Fibroblast of the aortic adventitia (primary cell): ENCODE measurements around the gene PLD1. TPM values are rescaled to one million over a fixed set of nuclear protein-coding genes. Genes with fewer than 3 reads are reported as not detected.

Experiments used
- DNase-seq: peaks from one replicate; pipeline ENCODE4 v3.0.0-alpha.2; 2010; ENCODE audit warnings: low read depth
- H3K4me3 ChIP-seq: 2 replicates; pipeline ENCODE4 v1.5.1; 2011; ENCODE audit warnings: low read depth, mild to moderate bottlenecking, control low read depth, low read length, moderate library complexity
- total RNA-seq: library from RNA; depleted of rRNA; stranded (reverse); fragments of >200 nt; gene quantifications from 2 replicates; pipeline ENCODE4 v1.2.3, GENCODE V29; 2012; ENCODE audit warnings: low replicate concordance
- TF ChIP-seq, protein P1 (sequence below): IDR thresholded peaks from 2 replicates; pipeline ENCODE4 v1.5.1; 2011; ENCODE audit warnings: mild to moderate bottlenecking, low read length, control low read depth, inconsistent platforms; ENCODE audit not compliant: insufficient read depth

Gene PLD1
- total RNA-seq, 1 donor: 23.1 TPM

DNA sequence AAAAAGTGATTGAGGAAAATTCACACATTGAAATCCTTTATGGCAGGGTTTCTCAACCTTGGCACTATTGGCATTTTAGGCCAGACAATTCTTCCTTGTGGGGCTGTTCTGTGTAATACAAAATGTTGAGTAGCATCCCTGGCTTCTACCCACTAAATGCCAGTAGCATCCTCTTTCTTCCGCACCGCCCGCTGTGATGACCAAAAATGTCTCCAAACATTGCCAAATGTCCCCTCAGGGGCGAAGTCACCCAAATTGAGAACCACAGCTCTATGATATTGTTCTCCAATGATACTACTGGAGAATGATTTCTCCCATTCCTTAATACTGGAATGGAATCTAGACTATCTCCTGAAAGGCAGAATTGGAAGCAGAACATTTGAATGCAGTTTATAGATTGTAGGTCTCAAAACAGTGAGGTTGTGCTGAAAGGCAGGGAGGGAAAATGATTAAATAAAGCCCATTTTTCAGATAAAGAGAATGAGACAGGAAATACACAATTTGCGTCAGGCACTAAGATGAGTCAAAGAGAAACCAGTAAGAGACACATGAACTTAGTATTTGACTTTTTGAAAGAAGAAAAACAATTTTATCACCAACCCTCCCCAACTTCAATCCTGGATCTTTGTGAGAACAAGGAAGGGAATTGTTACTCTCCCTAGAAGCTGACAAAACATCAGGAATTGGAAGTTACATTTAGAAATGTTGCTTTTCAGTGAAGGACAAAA lies 248.5 kb downstream of the PLD1 start:
- TF ChIP-seq, protein P1, sequence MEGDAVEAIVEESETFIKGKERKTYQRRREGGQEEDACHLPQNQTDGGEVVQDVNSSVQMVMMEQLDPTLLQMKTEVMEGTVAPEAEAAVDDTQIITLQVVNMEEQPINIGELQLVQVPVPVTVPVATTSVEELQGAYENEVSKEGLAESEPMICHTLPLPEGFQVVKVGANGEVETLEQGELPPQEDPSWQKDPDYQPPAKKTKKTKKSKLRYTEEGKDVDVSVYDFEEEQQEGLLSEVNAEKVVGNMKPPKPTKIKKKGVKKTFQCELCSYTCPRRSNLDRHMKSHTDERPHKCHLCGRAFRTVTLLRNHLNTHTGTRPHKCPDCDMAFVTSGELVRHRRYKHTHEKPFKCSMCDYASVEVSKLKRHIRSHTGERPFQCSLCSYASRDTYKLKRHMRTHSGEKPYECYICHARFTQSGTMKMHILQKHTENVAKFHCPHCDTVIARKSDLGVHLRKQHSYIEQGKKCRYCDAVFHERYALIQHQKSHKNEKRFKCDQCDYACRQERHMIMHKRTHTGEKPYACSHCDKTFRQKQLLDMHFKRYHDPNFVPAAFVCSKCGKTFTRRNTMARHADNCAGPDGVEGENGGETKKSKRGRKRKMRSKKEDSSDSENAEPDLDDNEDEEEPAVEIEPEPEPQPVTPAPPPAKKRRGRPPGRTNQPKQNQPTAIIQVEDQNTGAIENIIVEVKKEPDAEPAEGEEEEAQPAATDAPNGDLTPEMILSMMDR: no peak
- H3K4me3 ChIP-seq: no peak overlapping the region
- no peak for DNase-seq

DNA sequence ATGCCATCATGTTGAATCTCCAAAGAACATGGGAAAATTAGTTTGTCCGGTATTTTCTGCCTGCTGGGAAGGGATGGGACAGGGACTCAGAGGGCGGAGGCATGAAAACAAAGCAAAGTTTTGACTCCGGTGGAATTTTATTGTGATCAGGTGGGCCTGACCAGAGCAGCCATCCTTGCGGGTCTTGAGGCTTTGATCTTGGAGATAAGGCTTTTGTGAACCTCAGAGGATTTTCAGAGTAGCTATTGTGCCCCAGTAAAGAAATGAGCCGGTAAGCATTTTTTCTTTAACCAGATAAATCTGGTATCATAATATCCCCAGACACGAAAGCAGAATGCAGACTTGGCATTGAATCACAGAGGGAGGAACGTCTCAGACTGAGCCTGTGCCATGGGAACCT lies 250.7 kb downstream of the PLD1 start:
- no peak overlapping the region for H3K4me3 ChIP-seq
- no peak for DNase-seq
- TF ChIP-seq, protein P1: no peak

DNA sequence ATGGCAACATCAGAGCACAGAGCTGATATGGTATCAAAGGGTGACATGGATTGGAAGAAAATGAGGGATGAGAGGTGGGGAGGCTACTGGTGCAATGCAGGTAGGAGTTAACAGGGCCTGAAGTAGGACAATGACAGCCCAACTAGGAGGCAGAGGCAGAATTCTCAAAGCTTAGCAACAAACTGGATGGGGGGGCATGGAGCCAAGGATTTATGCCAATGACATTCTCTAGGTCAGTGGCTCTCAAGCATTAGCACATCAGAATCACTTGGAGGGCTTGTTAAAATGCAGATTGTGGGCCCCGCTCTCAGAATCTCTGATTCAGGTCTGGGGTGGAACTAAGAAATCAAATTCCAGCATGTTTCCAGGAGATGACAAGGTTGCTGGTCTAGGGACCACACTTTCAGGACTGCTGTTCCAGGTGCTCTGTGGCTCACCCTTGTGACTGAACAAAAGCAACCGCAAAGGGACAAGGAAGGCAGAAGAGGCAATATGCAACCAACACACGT lies 252.0 kb downstream of the PLD1 start:
- DNase-seq: no peak
- TF ChIP-seq, protein P1: no peak
- no peak overlapping the region for H3K4me3 ChIP-seq

DNA sequence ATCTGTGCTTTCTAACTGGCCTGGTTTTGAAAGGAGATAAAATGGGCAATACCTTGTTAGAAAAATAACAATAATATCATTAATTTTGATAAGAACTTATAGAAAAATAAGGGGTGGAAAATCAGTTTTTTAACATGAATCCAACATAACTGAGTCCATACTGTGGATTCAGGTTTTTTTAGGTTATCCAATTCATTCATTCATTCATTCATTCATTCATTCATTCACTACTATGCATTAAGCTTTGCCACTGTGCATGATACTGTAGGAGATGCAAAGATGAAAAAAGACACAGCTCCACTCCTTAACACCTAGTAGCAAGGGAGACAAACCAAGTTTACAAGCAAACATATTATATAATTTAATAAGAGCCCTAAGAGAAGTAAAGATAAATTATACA lies 253.1 kb downstream of the PLD1 start:
- TF ChIP-seq, protein P1: no peak
- DNase-seq: no peak
- H3K4me3 ChIP-seq: no peak overlapping the region

DNA sequence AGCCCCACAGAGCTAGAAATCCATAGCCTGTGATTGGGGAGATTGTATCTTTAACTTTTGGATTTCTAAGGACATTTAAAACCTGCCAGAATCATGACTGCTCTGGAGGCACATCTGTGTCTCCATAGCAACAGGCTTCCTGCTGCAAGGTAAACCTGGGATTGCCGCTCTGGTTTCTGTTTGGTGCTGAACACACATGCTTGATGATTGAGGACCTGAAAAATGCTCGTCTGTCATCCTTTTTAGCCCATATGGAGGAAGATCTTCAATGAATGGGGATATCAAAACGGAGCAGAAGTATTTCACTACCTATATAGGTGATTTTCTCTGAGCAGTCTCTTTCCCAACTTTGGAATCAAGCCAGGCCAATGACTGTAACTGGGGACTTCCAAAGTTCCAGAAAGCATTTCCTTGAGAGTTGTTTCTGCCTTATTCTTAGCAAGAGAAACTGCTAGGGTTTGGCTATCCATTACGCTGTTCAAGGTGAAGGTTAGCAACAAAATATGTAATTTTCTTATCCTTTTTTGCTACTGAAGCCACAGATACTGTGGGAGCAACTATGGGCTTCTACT lies 253.6 kb downstream of the PLD1 start:
- TF ChIP-seq, protein P1: no peak
- no peak overlapping the region for H3K4me3 ChIP-seq
- no peak for DNase-seq

DNA sequence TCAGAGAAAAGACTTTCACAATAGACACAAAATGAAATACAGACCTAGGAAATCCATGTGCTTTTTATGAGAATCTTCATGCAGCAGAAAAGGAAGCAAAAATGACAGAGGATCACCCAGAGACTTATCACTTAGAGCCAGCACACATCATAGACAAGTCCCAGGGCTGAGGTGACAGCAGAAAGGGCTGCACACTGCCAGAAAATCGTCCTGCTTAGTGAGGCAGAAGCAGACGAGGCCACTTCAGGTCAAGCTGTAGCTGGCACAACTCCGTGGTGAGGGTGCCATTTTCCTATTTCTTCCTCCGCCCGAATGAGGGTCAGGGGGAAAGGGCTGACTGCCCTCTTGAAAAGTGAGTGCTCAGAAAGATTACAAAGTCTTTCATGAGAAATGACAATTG lies 254.1 kb downstream of the PLD1 start:
- TF ChIP-seq, protein P1: no peak
- no peak for DNase-seq
- no peak overlapping the region for H3K4me3 ChIP-seq
